ENCODE data around the gene LRSAM1.

LRSAM1 gene

GRCh38 chr9:127535396-127535795 lies 84.1 kb downstream of the LRSAM1 start:
- no peak for DNase-seq (ENCODE audit: low spot score)

GRCh38 chr9:127535834-127536233 lies 84.5 kb downstream of the LRSAM1 start:
- peak; percentile 81 for DNase-seq (ENCODE audit: low spot score)

GRCh38 chr9:127536499-127536898 lies 85.2 kb downstream of the LRSAM1 start:
- peak; percentile 52 for DNase-seq (ENCODE audit: low spot score)

- peak; percentile 54 for DNase-seq (ENCODE audit: low spot score)
Measured at GRCh38 chr9:127537014-127537413, 85.7 kb downstream of the LRSAM1 start.

GRCh38 chr9:127537792-127538191 lies 86.5 kb downstream of the LRSAM1 start:
- no peak for DNase-seq (ENCODE audit: low spot score)

- peak; percentile 73 for DNase-seq (ENCODE audit: low spot score)
Measured at GRCh38 chr9:127538849-127539258, 87.5 kb downstream of the LRSAM1 start.

GRCh38 chr9:127539259-127539981 lies 88.1 kb downstream of the LRSAM1 start:
- peak; percentile 58 for DNase-seq (ENCODE audit: low spot score)

GRCh38 chr9:127539982-127540663 lies 88.8 kb downstream of the LRSAM1 start:
- DNase-seq (ENCODE audit: low spot score): no peak

GRCh38 chr9:127540664-127541041 lies 89.3 kb downstream of the LRSAM1 start:
- DNase-seq (ENCODE audit: low spot score): no peak

GRCh38 chr9:127541176-127541575 lies 89.9 kb downstream of the LRSAM1 start:
- DNase-seq (ENCODE audit: low spot score): no peak

GRCh38 chr9:127541865-127542264 lies 90.6 kb downstream of the LRSAM1 start:
- DNase-seq (ENCODE audit: low spot score): peak; percentile 57

- no peak for DNase-seq (ENCODE audit: low spot score)
Measured at GRCh38 chr9:127543221-127543620, 91.9 kb downstream of the LRSAM1 start.

GRCh38 chr9:127543973-127544533 lies 92.7 kb downstream of the LRSAM1 start:
- DNase-seq (ENCODE audit: low spot score): no peak

- peak; percentile 55 for DNase-seq (ENCODE audit: low spot score)
Measured at GRCh38 chr9:127545196-127546124, 94.2 kb downstream of the LRSAM1 start.

GRCh38 chr9:127546125-127546832 lies 95.0 kb downstream of the LRSAM1 start:
- DNase-seq (ENCODE audit: low spot score): no peak

- no peak for DNase-seq (ENCODE audit: low spot score)
Measured at GRCh38 chr9:127548352-127548881, 97.1 kb downstream of the LRSAM1 start.

GRCh38 chr9:127549218-127549617 lies 97.9 kb downstream of the LRSAM1 start:
- DNase-seq (ENCODE audit: low spot score): no peak

GRCh38 chr9:127549751-127550150 lies 98.4 kb downstream of the LRSAM1 start:
- DNase-seq (ENCODE audit: low spot score): no peak

- DNase-seq (ENCODE audit: low spot score): no peak
Measured at GRCh38 chr9:127550282-127550681, 99.0 kb downstream of the LRSAM1 start.

GRCh38 chr9:127550751-127551150 lies 99.4 kb downstream of the LRSAM1 start:
- no peak for DNase-seq (ENCODE audit: low spot score)

Data from GM03348 (cell line).